Heart right ventricle (tissue), 16 donors: ENCODE measurements around the gene PSAT1. TPM values are rescaled to one million over a fixed set of nuclear protein-coding genes. Genes with fewer than 3 reads are reported as not detected.

Experiments
- ATAC-seq, 8 donors: fragments of 200-7000 bp; cut with Tn5 transposase; one replicate each; pipeline ENCODE4 v1.9.1; 2020; ENCODE audit warnings: mild to moderate bottlenecking in 8 of 8, moderate library complexity in 8 of 8, moderate number of reproducible peaks in 1 of 8
- DNase-seq, 2 donors: peaks; one replicate each; pipeline ENCODE4 v3.0.0-alpha.2; 2020
- H3K27ac ChIP-seq, 10 donors: fragments of 200-600 bp; sonication (generic) in 2 of 10; one replicate each; pipeline versions ENCODE4 v1.5.0 to v1.8.0; 2020 to 2022; ENCODE audit warnings: mild to moderate bottlenecking in 3 of 10
- H3K27me3 ChIP-seq, 7 donors: fragments of 200-600 bp; one replicate each; pipeline ENCODE4 v1.8.0; 2021 to 2022; ENCODE audit warnings: mild to moderate bottlenecking in 2 of 7
- H3K36me3 ChIP-seq, 9 donors: fragments of 200-600 bp; sonication (generic) in 1 of 9; one replicate each; pipeline versions ENCODE4 v1.5.0 to v1.8.0; 2020 to 2022; ENCODE audit warnings: mild to moderate bottlenecking in 2 of 9
- H3K4me1 ChIP-seq, 9 donors: fragments of 200-600 bp; sonication (generic) in 1 of 9; one replicate each; pipeline versions ENCODE4 v1.5.0 to v1.8.0; 2020 to 2022; ENCODE audit warnings: mild to moderate bottlenecking in 4 of 9
- H3K4me3 ChIP-seq, 10 donors: fragments of 200-600 bp; sonication (generic) in 2 of 10; one replicate each; pipeline versions ENCODE4 v1.5.0 to v1.8.0; 2020 to 2022; ENCODE audit warnings: mild to moderate bottlenecking in 7 of 10, moderate library complexity in 2 of 10
- H3K9me3 ChIP-seq, 11 donors: fragments of 200-600 bp in 10 of 11; sonication (generic) in 2 of 11; one replicate each; pipeline versions ENCODE4 v1.5.0 to v1.8.0; 2013 to 2022; ENCODE audit warnings: mild to moderate bottlenecking in 2 of 11, control low read depth in 1 of 11, moderate library complexity in 1 of 11
- WGBS, 2 donors: extraction: QIAGEN DNeasy Blood & Tissue Kit; methylation state at CpG; one replicate each; pipeline ENCODE4 v1.1.7; 2013; ENCODE audit warnings: inconsistent platforms in 1 of 2; 5-methylcytosine and 5-hydroxymethylcytosine counted together
- intact Hi-C, 10 donors: fragments of 100-400 bp; cut with DNase I; formaldehyde crosslinking; loops; one replicate each; pipeline versions ENCODE4 v1.11.1 to v1.14.2; 2022
- long read RNA-seq, 3 donors: library from polyadenylated mRNA; unstranded; transcript quantifications; one replicate each; pipeline ENCODE4 v2.0.0, GENCODE V29; 2020 to 2021
- polyA plus RNA-seq, 2 donors: library from polyadenylated mRNA; stranded (reverse); fragments of 200-250 nt; gene quantifications; one replicate each; pipeline ENCODE4 v1.2.3, GENCODE V29; 2013
- total RNA-seq, 10 donors: library from RNA; stranded (reverse); fragmentation: NEBNext Ultra II Directional in 3 of 10; extraction: Animal tissue kit (Norgen Biotek cat#: 25700) in 3 of 10; gene quantifications; one replicate each; pipeline versions ENCODE4 v1.2.1 to v1.2.4, GENCODE V29; 2021 to 2023
- TF ChIP-seq, protein P1 (sequence below), 9 donors: fragments of 200-600 bp; sonication (generic) in 2 of 9; IDR thresholded peaks; one replicate each; pipeline versions ENCODE4 v1.5.0 to v1.8.0; 2021 to 2022; ENCODE audit warnings: antibody characterized with exemption in 9 of 9, mild to moderate bottlenecking in 5 of 9, moderate library complexity in 1 of 9
- donor health status: Arrhythmogenic right ventricular cardiomyopathy.
- donor health status: ischemic (EF 13 %, LVEDD 7.1; RV severe dilation, severe dysfunction).
- donor health status: healthy with polysubstance abuse.
- donor health status: DM: no; HTN: yes; CAD: no.
- donor health status: DM: no; HTN: no; CAD: no.
- donor health status: ischemic (EF 25% LVEDD 6.9; RV normal size, moderate dysfunction).
- donor health status: ischemic (EF 25% LVEDD 5.7; RV mildly dilated, moderate dysfunction).
- donor health status: healthy.
- donor health status: DM: yes; HTN: yes; CAD: no.
- donor health status: Ischemic cardiomyopathy.
- donor health status: ischemic (EF 35%, LVEDD 5.7; RV mildly dilated, moderate dysfunction).
- donor health status: nonischemic (EF 11% LVEDD 7.7; RV severe dilation, severe dysfunction).
- donor health status: DM: yes; HTN: yes; CAD: no.
- donor health status: PGD.
- donor health status: ischemic (EF 29% LVEDD 5.4; RV normal size, mild dysfunction).
- donor health status: nonischemic (EF 23%, LVEDD 6.1; RV moderate dilation, normal function).

The PSAT1 gene
- total RNA-seq (1 to 10 TPM in 2 of 10 donors, under 1 TPM in 7, not detected in 1; 0.28 to 2.4 (median 0.39) TPM), polyA plus RNA-seq (1 to 10 TPM in 1 of 2 donors, under 1 TPM in 1; 0.95 to 4.0 TPM)
- long read RNA-seq, donor 1, result 0 reads
- long read RNA-seq, donor 2, result 0 reads
- long read RNA-seq, donor 3, partial matches to known transcripts, result 0 of 1 reads
- long read RNA-seq, donor 3, other reads (novel, unspliced or antisense), result 0 of 1 reads

DNA sequence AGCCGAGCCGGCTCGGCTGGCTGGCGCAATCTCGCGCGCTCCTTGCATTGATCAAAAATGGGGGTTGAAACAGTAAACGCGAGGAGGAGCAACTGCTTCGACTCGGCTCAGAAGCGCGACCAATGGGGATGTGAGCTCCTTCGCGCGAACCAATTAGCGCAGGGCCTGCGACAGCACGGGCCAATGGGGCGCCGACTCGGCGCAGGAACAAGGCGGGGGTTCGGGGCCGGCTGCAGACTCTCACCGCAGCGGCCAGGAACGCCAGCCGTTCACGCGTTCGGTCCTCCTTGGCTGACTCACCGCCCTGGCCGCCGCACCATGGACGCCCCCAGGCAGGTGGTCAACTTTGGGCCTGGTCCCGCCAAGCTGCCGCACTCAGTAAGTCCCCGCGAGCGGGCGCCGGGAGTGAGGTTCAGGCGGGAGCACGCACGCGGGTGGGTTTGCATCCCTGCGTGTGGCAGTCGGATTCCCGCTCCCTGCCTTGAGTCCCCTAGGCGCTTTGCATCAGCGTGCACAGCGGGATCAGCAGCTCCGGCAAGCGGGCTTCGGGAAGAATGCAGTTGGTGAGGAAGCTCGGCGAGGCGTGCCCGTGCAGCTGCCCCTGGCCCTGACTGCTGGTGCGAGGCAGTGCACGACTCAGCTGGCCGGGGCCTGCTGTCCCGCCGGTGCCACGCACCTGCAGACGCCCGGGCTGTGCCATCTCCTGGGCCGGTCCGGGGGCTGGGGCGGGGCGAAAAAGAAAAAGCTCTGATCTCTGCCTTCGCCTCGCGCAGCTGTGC is at the start of gene PSAT1:
PSAT1 (plus strand) TSS at position 233 of the 779 bp plus-strand sequence; CDS start at position 319, 86 bp downstream.
- ATAC-seq (peak; percentile 94 to 98 (median 96)), DNase-seq (peak; percentile 74 to 76)
- TF ChIP-seq, protein P1, sequence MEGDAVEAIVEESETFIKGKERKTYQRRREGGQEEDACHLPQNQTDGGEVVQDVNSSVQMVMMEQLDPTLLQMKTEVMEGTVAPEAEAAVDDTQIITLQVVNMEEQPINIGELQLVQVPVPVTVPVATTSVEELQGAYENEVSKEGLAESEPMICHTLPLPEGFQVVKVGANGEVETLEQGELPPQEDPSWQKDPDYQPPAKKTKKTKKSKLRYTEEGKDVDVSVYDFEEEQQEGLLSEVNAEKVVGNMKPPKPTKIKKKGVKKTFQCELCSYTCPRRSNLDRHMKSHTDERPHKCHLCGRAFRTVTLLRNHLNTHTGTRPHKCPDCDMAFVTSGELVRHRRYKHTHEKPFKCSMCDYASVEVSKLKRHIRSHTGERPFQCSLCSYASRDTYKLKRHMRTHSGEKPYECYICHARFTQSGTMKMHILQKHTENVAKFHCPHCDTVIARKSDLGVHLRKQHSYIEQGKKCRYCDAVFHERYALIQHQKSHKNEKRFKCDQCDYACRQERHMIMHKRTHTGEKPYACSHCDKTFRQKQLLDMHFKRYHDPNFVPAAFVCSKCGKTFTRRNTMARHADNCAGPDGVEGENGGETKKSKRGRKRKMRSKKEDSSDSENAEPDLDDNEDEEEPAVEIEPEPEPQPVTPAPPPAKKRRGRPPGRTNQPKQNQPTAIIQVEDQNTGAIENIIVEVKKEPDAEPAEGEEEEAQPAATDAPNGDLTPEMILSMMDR (IDR thresholded peaks at IDR 0.05), result peak in 1 of 9 donors; percentile 10
- Histone ChIP-seq H3K9me3 (no peaks in the 10 kb centered on the region), H3K4me3 (peak within 1 kb of the TSS; percentile 34 to 70 (median 57)), H3K27ac (peak within 1 kb of the TSS in 2 of 10 donors; percentile 28 to 36), H3K4me1 (peaks cover 6 to 28% (median 23%) of the 10 kb centered on the region in 9 donors), H3K27me3 (peaks cover 0 to 53% (median 47%) of the 10 kb centered on the region in 7 donors), H3K36me3 (no peaks in the 10 kb centered on the region)
- intact Hi-C loops, result no loop called here
- 0 to 1% methylated on average over 75 to 76 of the region's 76 CpGs for WGBS, 2 donors

DNA sequence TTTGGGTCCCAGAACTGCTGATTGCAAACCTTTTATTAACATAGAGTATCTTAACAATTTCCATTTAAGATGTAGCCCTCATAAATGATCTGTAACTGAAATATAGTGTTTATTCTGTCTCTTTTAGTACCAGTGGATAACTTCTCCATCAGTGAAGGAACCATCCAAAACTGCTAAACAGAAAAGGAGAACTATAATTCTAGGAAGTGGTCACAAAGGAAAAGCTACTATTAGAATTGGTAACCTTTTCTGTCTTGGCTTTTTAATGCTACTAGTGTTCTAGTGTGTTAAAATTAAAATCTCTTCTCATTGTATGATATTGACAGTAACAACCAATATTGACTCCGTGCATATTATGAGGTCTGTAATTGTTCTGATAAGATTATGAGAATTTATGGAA is 48.3 kb upstream of the PSAT1 start:
- 88 to 98% methylated on average over 1 of the region's 1 CpG for WGBS, 2 donors
- no peaks in the 10 kb centered on the region for H3K4me1 ChIP-seq
- no peaks in the 10 kb centered on the region for H3K9me3 ChIP-seq
- H3K27me3 ChIP-seq, result no peaks in the 10 kb centered on the region
- intact Hi-C loops, result no loop called here
- ATAC-seq (no peak), DNase-seq (no peak)
- TF ChIP-seq, protein P1 (IDR thresholded peaks at IDR 0.05), result no peak
- peaks cover 0 to 81% (median 2%) of the 10 kb centered on the region in 9 donors for H3K36me3 ChIP-seq
- no peak overlapping the region for H3K4me3 ChIP-seq
- H3K27ac ChIP-seq, result no peak overlapping the region

DNA sequence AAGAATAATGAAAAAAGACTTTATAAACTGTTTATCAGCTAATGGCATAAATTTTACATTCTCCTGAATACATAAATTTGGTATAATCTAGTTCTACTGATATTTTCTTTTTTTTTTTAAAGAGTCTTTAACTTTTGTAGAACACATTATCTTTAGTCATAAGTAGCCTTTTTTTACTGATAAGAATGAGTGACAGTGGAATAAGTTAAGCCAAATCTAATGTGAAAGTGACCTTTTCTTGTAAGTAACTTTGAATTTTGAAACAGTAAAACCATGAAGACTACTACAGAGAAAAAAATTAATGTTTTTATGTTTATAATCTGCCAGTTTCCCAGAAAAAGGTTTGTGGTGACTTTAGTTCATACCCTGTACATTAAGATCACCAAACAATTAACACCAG is 47.4 kb upstream of the PSAT1 start:
- no peaks in the 10 kb centered on the region for H3K27me3 ChIP-seq
- no peak overlapping the region for H3K4me3 ChIP-seq
- DNase-seq, result no peak
- H3K9me3 ChIP-seq, result no peaks in the 10 kb centered on the region
- peaks cover 0 to 81% (median 5%) of the 10 kb centered on the region in 9 donors for H3K36me3 ChIP-seq
- H3K4me1 ChIP-seq, result no peaks in the 10 kb centered on the region
- H3K27ac ChIP-seq, result no peak overlapping the region
- no peak for ATAC-seq
- TF ChIP-seq, protein P1 (IDR thresholded peaks at IDR 0.05), result no peak
- intact Hi-C loops, result no loop called here

DNA sequence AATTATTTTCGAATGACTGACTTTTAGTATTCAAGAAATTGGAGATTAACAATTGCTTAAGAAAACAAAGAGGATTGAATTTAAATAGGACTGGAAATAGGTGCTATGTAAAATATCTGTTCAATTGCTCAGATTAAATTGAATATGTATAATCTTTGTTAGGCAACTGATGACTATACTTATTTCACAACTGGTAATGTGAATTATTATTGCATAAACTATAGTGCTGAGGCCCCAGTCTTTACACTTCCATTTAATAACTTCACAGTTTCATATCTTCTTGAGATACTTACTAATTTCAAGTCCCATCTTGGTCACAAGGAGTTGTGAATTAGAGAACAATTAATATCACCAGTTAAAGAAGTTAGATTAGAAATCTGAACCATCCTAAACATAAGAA is 44.3 kb upstream of the PSAT1 start:
- 96 to 98% methylated on average over 1 of the region's 1 CpG for WGBS, 2 donors

More for the DNA sequence above, 44.3 kb upstream of the PSAT1 start:
- H3K9me3 ChIP-seq, result no peaks in the 10 kb centered on the region
- H3K27me3 ChIP-seq, result no peaks in the 10 kb centered on the region
- H3K27ac ChIP-seq, result no peak overlapping the region
- DNase-seq (no peak), ATAC-seq (no peak)
- H3K4me3 ChIP-seq, result no peak overlapping the region
- TF ChIP-seq, protein P1 (IDR thresholded peaks at IDR 0.05), result no peak
- intact Hi-C loops, result no loop called here
- H3K36me3 ChIP-seq, result peaks cover 0 to 90% (median 6%) of the 10 kb centered on the region in 9 donors
- no peaks in the 10 kb centered on the region for H3K4me1 ChIP-seq
